Brain pericyte (primary cell): ENCODE measurements around the gene KCNG1.

Experiments
- DNase-seq: peaks from one replicate; pipeline ENCODE4 v3.0.0-alpha.2; 2012; ENCODE audit warnings: low read depth, low spot score

KCNG1 gene

DNA sequence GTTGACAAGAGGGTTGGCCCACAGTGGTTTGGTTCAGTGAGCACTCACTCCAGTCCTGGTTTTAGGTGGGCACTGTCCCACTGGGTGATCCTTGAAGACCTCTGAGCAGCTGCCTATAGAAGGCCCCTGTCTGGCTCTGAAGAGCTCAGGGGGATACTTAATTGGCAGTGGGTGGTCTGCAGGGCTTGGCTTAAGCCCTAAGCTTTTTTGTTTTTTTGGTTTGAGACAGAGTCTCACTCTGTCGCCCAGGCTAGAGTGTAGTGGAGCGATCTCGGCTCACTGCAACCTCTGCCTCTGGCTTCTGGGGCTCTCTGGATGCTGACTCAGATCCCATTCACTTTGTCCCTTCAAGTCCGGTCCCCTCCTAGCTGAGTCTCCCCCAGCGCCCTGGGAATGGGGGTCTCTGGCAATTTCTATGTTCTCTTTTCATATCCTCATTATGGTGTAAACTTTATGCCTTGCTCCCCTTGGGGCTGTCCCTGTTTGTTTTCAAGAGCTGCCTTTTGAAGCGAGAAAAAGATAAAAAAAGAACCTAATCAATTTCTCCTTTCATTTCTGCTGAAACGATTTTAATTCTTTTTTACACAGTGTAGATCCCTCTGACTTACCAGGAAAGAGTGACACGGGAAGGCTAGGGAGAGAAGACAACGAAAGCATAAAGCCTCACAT is 12.2 kb upstream of the KCNG1 start:
- no peak for DNase-seq

DNA sequence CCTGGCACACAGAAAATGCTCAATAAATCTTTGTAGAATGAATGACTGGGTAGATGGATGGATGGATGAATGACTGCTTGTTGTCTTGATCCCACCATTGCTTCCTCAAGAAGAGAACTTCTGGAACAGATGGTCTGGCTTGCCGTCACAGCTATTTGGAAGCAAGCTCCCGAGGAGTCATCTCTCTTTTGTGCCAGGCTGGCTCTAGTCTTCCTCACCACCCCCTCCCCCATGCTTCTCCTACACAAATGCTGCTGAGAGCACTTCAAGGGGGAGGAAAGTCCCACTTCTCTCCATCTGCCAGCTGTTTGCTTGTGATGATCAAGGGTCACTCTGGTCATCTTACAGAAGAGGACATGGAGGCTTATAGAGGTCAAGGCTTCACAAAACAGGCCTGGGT is 11.6 kb upstream of the KCNG1 start:
- no peak for DNase-seq

GRCh38 chr20:51029963-51030920 is 7.3 kb upstream of the KCNG1 start:
- DNase-seq, result no peak

- no peak for DNase-seq
These were observed 6.6 kb upstream of the KCNG1 start for GRCh38 chr20:51029556-51029955.

GRCh38 chr20:51028616-51029212 is 5.8 kb upstream of the KCNG1 start:
- DNase-seq, result no peak

DNA sequence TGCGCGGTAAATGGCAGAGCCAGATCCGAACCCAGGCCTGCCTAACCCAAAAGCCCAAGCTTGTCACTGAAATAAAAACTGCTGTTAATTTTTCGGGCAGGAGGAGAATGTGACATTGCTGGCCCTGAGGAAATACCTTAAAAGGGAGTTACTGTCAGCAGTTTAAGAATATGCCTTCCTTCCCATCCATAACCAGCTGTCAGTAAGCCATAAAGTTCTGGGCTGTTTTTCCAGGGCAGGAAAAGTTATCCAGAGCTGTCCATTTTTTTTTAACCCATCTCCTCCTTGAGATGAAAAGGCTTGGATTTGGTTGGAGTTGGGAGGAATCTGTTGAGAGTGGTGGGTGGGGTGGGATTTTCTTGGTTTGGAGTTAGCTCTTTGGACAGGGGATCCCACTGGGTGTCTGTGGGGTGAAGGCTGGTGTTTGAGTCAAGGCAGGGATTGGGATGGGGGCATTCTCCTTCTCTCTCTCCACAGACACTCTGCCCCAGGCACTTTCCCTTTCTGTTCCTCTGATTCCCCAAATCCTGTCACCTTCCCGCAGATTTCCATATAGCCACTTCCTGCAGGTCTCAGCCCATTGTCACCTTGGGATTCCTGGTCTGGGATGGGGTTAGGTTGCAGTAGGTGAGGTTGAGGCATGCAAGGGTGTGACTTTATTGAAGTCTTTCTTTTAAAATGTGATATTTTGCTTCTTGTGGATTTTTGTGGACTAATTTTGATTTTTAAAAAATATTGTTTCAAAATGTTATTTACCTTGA is 4.3 kb upstream of the KCNG1 start:
- DNase-seq, result no peak

DNA sequence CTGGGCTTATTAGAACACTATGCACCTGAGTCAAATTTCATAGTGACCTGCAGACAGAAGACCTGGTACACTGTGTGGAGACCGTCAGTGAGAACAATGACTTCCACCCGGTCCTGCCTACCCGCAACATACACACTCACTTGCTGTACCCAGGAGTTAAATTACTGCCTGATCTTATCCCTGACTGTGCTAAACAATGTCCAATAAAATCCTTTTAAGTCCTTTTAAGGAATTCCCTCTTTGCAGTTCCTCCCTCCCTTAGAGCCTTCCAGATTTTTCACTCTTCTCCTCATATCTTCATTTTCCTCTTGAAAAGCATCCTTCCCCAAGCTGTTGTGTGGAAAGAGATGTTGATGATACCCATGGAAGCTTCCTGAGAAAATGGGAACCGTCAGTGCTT is 3.4 kb upstream of the KCNG1 start:
- no peak for DNase-seq

GRCh38 chr20:51024761-51025160 is 1.9 kb upstream of the KCNG1 start:
- DNase-seq, result no peak

DNA sequence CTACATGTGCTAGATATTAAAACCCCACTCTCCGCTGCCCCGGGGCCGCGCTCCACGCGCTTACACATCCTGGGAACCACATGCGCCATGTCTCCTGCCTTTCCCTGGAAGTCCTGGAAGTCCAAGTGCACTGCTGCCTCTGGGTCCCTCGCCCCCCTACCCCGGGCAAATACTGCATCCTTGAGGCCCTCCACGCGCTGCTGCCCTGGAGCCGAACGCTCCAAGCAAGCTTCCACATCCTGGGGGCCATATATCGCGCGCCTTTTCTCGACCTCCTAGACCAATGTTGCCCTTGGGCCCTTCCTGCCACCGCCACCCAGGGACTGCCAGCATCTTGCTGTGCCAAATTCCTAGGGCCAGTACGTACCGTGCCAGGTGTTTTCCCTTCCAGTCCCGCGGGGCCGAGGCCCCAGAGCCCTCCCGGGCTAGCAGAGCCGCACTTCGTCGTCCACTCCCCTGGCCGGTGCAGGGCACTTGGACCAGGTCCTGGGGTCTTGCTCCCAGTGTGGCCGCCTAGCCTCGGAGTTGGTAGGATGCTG is 779 bp upstream of the KCNG1 start:
- no peak for DNase-seq

DNA sequence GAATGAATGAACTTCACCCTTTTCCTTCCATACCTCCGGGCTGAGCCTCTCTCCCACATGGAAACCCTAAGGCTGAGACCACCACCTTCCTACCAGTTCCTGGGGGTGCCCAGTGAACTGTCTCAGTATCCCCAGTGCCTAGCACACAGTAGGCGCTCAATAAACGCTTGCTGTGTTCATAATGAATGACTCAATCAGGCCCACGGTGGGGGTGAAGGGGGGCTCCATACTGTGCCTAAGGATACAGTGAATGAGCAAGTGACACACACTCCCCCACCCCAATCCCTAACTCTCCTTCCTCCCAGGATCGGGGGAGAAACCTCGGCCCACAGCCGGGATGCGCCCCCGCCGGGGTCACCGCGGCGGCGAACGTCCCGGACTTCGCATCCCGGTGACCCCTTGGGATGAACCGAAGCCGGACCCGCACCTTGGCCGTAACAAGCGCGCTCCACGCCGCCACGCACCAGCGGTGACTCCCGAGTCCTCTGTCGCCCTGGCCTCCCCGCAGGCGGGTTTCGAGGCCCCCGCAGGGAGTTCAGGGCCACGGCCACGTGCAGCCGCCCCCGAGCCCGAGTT is 592 bp downstream of the KCNG1 start:
- no peak for DNase-seq

- no peak for DNase-seq
These were observed 1.6 kb downstream of the KCNG1 start for GRCh38 chr20:51021067-51022025.

- DNase-seq, result no peak
These were observed 2.2 kb downstream of the KCNG1 start for GRCh38 chr20:51020657-51021056.

- DNase-seq, result no peak
These were observed 3.0 kb downstream of the KCNG1 start for GRCh38 chr20:51019656-51020592.

- no peak for DNase-seq
These were observed 5.7 kb downstream of the KCNG1 start for GRCh38 chr20:51017251-51017650.

GRCh38 chr20:51016521-51016920 is 6.4 kb downstream of the KCNG1 start:
- no peak for DNase-seq

GRCh38 chr20:51014797-51015722 is 7.8 kb downstream of the KCNG1 start:
- DNase-seq, result no peak

DNA sequence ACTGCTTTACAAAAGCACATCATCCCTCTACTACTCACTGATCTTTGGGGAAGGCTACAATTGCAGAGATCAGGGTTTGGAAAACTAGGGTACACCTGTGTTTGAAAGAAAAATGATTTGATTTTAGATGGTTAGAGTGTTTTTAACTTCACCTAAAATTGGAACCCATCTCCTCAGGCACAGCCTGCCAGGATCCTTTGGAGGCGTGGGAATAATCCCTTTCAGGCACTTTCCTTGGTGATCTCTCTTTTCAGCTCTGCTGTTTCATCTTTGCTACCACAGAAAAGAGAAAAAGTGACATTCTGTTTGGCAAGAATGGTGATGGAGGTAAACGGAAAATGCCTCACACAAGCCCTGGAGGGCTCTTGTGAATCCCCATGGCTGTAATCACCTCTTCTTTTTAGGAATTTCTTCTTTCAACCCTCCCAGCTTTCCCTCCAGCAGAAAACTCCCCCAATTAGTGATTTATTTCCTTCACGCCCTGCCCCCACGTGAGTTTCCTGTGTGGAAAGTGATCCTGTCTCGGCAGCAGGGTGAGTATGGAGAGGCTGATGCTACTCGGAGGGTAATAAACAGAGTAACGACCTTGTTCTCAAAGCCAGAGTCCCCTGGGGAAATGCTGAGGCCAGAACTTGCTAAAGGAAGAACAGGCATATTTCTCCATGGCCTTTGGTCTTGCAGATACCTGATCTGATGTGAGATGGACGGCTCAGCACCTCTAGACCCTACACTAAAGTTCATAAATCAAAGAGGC is 9.2 kb downstream of the KCNG1 start:
- no peak for DNase-seq
